ENCODE measurements around the gene IGLON5.

GRCh38 chr19:51329411-51329810 lies 18.0 kb downstream of the IGLON5 start:
- TF ChIP-seq CTCF (IDR thresholded peaks at IDR 0.05) (no peak), POLR2A (IDR thresholded peaks at IDR 0.05; ENCODE audit: low read depth) (no peak), EP300 (IDR thresholded peaks at IDR 0.05) (no peak)
